GM19372 (cell line): ENCODE results near the gene TMEM114.
A peak's percentile ranks its signal among the peaks of the same experiment; 100 is the strongest.
"Not testable (repeated sequence)": the region's sequence is repeated elsewhere in the genome, so short reads cannot be mapped to it uniquely, and the experiment has no call there.

ENCODE experiments used
- ATAC-seq: cut with Tn5 transposase; IDR thresholded peaks from one replicate; pipeline ENCODE4 v1.9.1; 2021; ENCODE audit warnings: mild to moderate bottlenecking, low read depth, moderate library complexity; ENCODE audit not compliant: unreplicated experiment

TMEM114 gene

GRCh38 chr16:8576141-8577004, 13.9 kb downstream of the TMEM114 start:
- ATAC-seq = no peak

- no peak for ATAC-seq
Observed at GRCh38 chr16:8575399-8575798, 14.9 kb downstream of the TMEM114 start.

GRCh38 chr16:8572919-8573724, 17.2 kb downstream of the TMEM114 start:
- ATAC-seq = no peak

- no peak for ATAC-seq
Observed at GRCh38 chr16:8572063-8572918, 18.0 kb downstream of the TMEM114 start.

- ATAC-seq = no peak
Observed at GRCh38 chr16:8571061-8571596, 19.2 kb downstream of the TMEM114 start.

- not testable (repeated sequence) for ATAC-seq
Observed at GRCh38 chr16:8570393-8570792, 19.9 kb downstream of the TMEM114 start.

- no peak for ATAC-seq
Observed at GRCh38 chr16:8569650-8570346, 20.5 kb downstream of the TMEM114 start.

- ATAC-seq = no peak
Observed at GRCh38 chr16:8568231-8568617, 22.1 kb downstream of the TMEM114 start.

GRCh38 chr16:8567355-8568230, 22.7 kb downstream of the TMEM114 start:
- peak; percentile 82 for ATAC-seq

- no peak for ATAC-seq
Observed at GRCh38 chr16:8565498-8565897, 24.8 kb downstream of the TMEM114 start.

- ATAC-seq = no peak
Observed at GRCh38 chr16:8564934-8565345, 25.4 kb downstream of the TMEM114 start.

GRCh38 chr16:8563944-8564540, 26.3 kb downstream of the TMEM114 start:
- ATAC-seq = not testable (repeated sequence)

GRCh38 chr16:8561496-8561895, 28.8 kb downstream of the TMEM114 start:
- no peak for ATAC-seq

GRCh38 chr16:8555400-8555799, 34.9 kb downstream of the TMEM114 start:
- no peak for ATAC-seq

GRCh38 chr16:8554881-8555280, 35.4 kb downstream of the TMEM114 start:
- ATAC-seq = peak; percentile 57

GRCh38 chr16:8554022-8554421, 36.3 kb downstream of the TMEM114 start:
- no peak for ATAC-seq

GRCh38 chr16:8552487-8553221, 37.7 kb downstream of the TMEM114 start:
- ATAC-seq = no peak
